Mesenchymal stem cell (in vitro differentiated cells and primary cell): Measurements from ENCODE around the gene NIT1.
A peak's percentile ranks its signal among the peaks of the same experiment; 100 is the strongest.

Source experiments
- DNase-seq: peaks from one replicate; pipeline ENCODE4 v3.0.0-alpha.2; 2013
- H2AFZ ChIP-seq: one replicate; pipeline ENCODE4 v1.6.1; 2013; ENCODE audit warnings: low read depth, mild to moderate bottlenecking, control low read depth, inconsistent platforms, low read length, moderate library complexity
- H2AK5ac ChIP-seq: 2 replicates; pipeline ENCODE4 v1.6.1; 2013; ENCODE audit warnings: low read length, moderate library complexity, mild to moderate bottlenecking, inconsistent platforms; ENCODE audit not compliant: severe bottlenecking
- H2BK120ac ChIP-seq: one replicate; pipeline ENCODE4 v1.6.1; 2013; ENCODE audit warnings: low read depth, mild to moderate bottlenecking, inconsistent platforms, low read length, moderate library complexity
- H2BK12ac ChIP-seq, 2 experiments: one replicate each; pipeline ENCODE4 v1.6.1; 2013; ENCODE audit warnings: inconsistent platforms in 2 of 2, low read length in 2 of 2, mild to moderate bottlenecking in 2 of 2, moderate library complexity in 2 of 2, control low read depth in 1 of 2
- H2BK15ac ChIP-seq: one replicate; pipeline ENCODE4 v1.6.1; 2013; ENCODE audit warnings: mild to moderate bottlenecking, low read depth, inconsistent platforms; ENCODE audit not compliant: poor library complexity, severe bottlenecking
- H2BK5ac ChIP-seq: 2 replicates; pipeline ENCODE4 v1.6.1; 2013; ENCODE audit warnings: low read depth, mild to moderate bottlenecking, low read length, control low read depth, inconsistent platforms; ENCODE audit not compliant: poor library complexity, severe bottlenecking
- H3K14ac ChIP-seq, 2 experiments: one replicate each; pipeline ENCODE4 v1.6.1; 2013; ENCODE audit warnings: inconsistent platforms in 2 of 2, low read length in 2 of 2, control low read depth in 1 of 2, mild to moderate bottlenecking in 1 of 2, moderate library complexity in 1 of 2
- H3K18ac ChIP-seq, 2 experiments: one replicate each; pipeline ENCODE4 v1.6.1; 2013; ENCODE audit warnings: inconsistent platforms in 2 of 2, low read length in 2 of 2, control low read depth in 1 of 2, low read depth in 1 of 2, mild to moderate bottlenecking in 1 of 2
- H3K23ac ChIP-seq, 2 experiments: one replicate each; pipeline ENCODE4 v1.6.1; 2013; ENCODE audit warnings: inconsistent platforms in 2 of 2, low read length in 2 of 2, mild to moderate bottlenecking in 2 of 2, moderate library complexity in 2 of 2, control low read depth in 1 of 2
- H3K27ac ChIP-seq: 2 replicates; pipeline ENCODE4 v1.5.1; 2013; ENCODE audit warnings: mild to moderate bottlenecking, moderate library complexity, low read length, control low read depth, inconsistent platforms; ENCODE audit not compliant: poor library complexity, severe bottlenecking
- H3K27me3 ChIP-seq, 2 experiments: 2 replicates each; pipeline versions ENCODE4 v1.6.1 to v1.7.0; 2013; ENCODE audit warnings: low read length in 2 of 2, mild to moderate bottlenecking in 2 of 2, moderate library complexity in 2 of 2, control low read depth in 1 of 2, inconsistent platforms in 1 of 2; ENCODE audit not compliant: control insufficient read depth in 1 of 2, insufficient read depth in 1 of 2
- H3K36me3 ChIP-seq, 2 experiments: 2 replicates each; pipeline versions ENCODE4 v1.6.1 to v1.7.0; 2013; ENCODE audit warnings: low read length in 2 of 2, control low read depth in 1 of 2, inconsistent platforms in 1 of 2, low read depth in 1 of 2, mild to moderate bottlenecking in 1 of 2; ENCODE audit not compliant: insufficient read depth in 2 of 2, control insufficient read depth in 1 of 2
- H3K4ac ChIP-seq, 2 experiments: one replicate each; pipeline ENCODE4 v1.6.1; 2013; ENCODE audit warnings: inconsistent platforms in 2 of 2, low read length in 2 of 2, mild to moderate bottlenecking in 2 of 2, moderate library complexity in 2 of 2, control low read depth in 1 of 2, low read depth in 1 of 2
- H3K4me1 ChIP-seq: 2 replicates; pipeline ENCODE4 v1.6.1; 2013; ENCODE audit warnings: low read depth, low read length, control low read depth; ENCODE audit not compliant: control insufficient read depth, insufficient read depth
- H3K4me2 ChIP-seq: 2 replicates; pipeline ENCODE4 v1.6.1; 2013; ENCODE audit warnings: low read length, mild to moderate bottlenecking, inconsistent platforms; ENCODE audit not compliant: poor library complexity, severe bottlenecking
- H3K4me3 ChIP-seq, 2 experiments: 2 replicates each; pipeline versions ENCODE4 v1.5.1 to v1.7.0; 2013; ENCODE audit warnings: low read length in 2 of 2, mild to moderate bottlenecking in 2 of 2, control low read depth in 1 of 2, low read depth in 1 of 2; ENCODE audit not compliant: insufficient read depth in 1 of 2
- H3K79me1 ChIP-seq: replicated peaks from 2 replicates; pipeline ENCODE4 v1.6.1; 2013; ENCODE audit warnings: mild to moderate bottlenecking, control low read depth, low read length, inconsistent platforms; ENCODE audit not compliant: poor library complexity, severe bottlenecking
- H3K9ac ChIP-seq: 2 replicates; pipeline ENCODE4 v1.7.0; 2013; ENCODE audit warnings: mild to moderate bottlenecking, low read length, moderate library complexity
- H3K9me3 ChIP-seq: 2 replicates; pipeline ENCODE4 v1.7.0; 2013; ENCODE audit warnings: mild to moderate bottlenecking, low read length; ENCODE audit not compliant: control insufficient read depth
- H4K8ac ChIP-seq: one replicate; pipeline ENCODE4 v1.6.1; 2013; ENCODE audit warnings: inconsistent platforms, mild to moderate bottlenecking, low read length, moderate library complexity
- H4K91ac ChIP-seq: one replicate; pipeline ENCODE4 v1.6.1; 2013; ENCODE audit warnings: mild to moderate bottlenecking, low read length, inconsistent platforms
- WGBS: methylation state at CpG from one replicate; pipeline ENCODE4 v1.1.7; 2013; ENCODE audit warnings: mixed read lengths; 5-methylcytosine and 5-hydroxymethylcytosine counted together

The NIT1 gene

DNA sequence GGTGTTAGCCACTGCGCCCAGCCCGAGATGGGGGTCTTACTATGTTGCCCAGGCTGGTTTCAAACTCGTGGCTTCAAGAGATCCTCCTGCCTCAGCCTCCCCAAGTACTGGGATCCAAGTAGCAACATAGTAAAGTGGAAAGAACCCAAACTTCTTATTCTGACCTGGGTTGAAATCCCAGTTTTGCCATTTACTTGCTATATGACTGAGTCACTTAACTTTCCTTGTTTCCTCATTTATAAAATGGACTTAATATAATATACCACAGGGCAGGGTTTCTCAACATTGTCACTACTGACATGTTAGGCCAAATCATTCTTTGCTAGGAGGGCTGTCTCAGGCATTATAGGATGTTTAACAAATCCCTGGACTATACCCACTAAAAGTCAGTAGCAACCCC is 6.8 kb upstream of the NIT1 start:
- Histone ChIP-seq H3K36me3 (peaks cover 10 to 40% of the 10 kb centered on the region in 2 experiments), H3K9ac (no peak overlapping the region), H3K4me2 (no peak overlapping the region), H4K91ac (no peak overlapping the region), H3K4me1 (peaks cover 4% of the 10 kb centered on the region), H3K9me3 (no peaks in the 10 kb centered on the region), H3K27me3 (no peaks in the 10 kb centered on the region), H3K18ac (no peak overlapping the region), H3K79me1 (peaks cover 8% of the 10 kb centered on the region), H2AK5ac (no peak overlapping the region), H2BK5ac (no peak overlapping the region), H2AFZ (no peak overlapping the region), H4K8ac (no peak overlapping the region), H2BK120ac (no peak overlapping the region), H3K4me3 (no peak overlapping the region), H3K23ac (no peak overlapping the region), H3K4ac (no peak overlapping the region), H2BK12ac (no peak overlapping the region), H3K27ac (no peak overlapping the region), H3K14ac (no peak overlapping the region), H2BK15ac (no peak overlapping the region)
- DNase-seq: no peak
- WGBS: 100% methylated on average over 3 of the region's 3 CpGs

GRCh38 chr1:161111527-161111926 is 6.4 kb upstream of the NIT1 start:
- 95% methylated on average over 2 of the region's 2 CpGs for WGBS

DNA sequence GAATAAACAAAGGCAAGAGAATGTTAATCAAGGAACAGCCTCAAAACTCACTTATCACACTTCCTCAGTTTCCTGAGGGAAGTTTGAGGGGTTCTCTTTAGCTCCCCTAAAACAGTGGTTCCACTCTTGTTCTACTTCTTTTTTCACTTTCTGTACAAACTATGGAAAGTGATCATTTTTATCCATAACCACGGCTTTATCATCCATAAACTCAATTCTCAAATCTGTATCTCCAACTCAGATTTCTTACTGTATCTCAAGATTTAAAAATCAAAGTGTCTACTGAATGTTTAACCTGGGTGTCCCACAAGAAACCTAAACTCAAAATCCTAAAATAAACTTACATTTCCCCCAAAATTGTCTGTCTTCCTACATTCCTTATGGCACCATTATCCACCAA is 4.0 kb upstream of the NIT1 start:
- no peak overlapping the region for H4K91ac ChIP-seq
- no peaks in the 10 kb centered on the region for H3K9me3 ChIP-seq
- H3K23ac ChIP-seq: no peak overlapping the region
- no peak overlapping the region for H3K14ac ChIP-seq
- no peak overlapping the region for H2AFZ ChIP-seq
- H2AK5ac ChIP-seq: no peak overlapping the region
- peaks cover 13% of the 10 kb centered on the region for H3K4me1 ChIP-seq
- H3K9ac ChIP-seq: peak overlapping the region; percentile 2
- no peak overlapping the region for H2BK5ac ChIP-seq
- H3K18ac ChIP-seq: no peak overlapping the region
- H3K36me3 ChIP-seq: peaks cover 10 to 31% of the 10 kb centered on the region in 2 experiments
- H3K27ac ChIP-seq: no peak overlapping the region
- no peak overlapping the region for H3K4me3 ChIP-seq
- H3K79me1 ChIP-seq: peaks cover 3% of the 10 kb centered on the region
- no peak overlapping the region for H2BK15ac ChIP-seq
- H2BK120ac ChIP-seq: no peak overlapping the region
- H3K4ac ChIP-seq: no peak overlapping the region
- DNase-seq: no peak
- H4K8ac ChIP-seq: no peak overlapping the region
- H3K27me3 ChIP-seq: no peaks in the 10 kb centered on the region
- no peak overlapping the region for H3K4me2 ChIP-seq
- 98% methylated on average over 1 of the region's 1 CpG for WGBS
- H2BK12ac ChIP-seq: no peak overlapping the region

More at GRCh38 chr1:161111527-161111926, 6.4 kb upstream of the NIT1 start:
- no peak for DNase-seq
- H3K9ac ChIP-seq: no peak overlapping the region
- no peak overlapping the region for H3K4me3 ChIP-seq
- peaks cover 10 to 36% of the 10 kb centered on the region in 2 experiments for H3K36me3 ChIP-seq
- no peak overlapping the region for H3K27ac ChIP-seq
- H2AK5ac ChIP-seq: no peak overlapping the region
- H3K4me2 ChIP-seq: no peak overlapping the region
- no peak overlapping the region for H2BK120ac ChIP-seq
- no peak overlapping the region for H3K23ac ChIP-seq
- peaks cover 5% of the 10 kb centered on the region for H3K4me1 ChIP-seq
- no peak overlapping the region for H3K18ac ChIP-seq
- no peak overlapping the region for H4K91ac ChIP-seq
- H3K4ac ChIP-seq: no peak overlapping the region
- H2BK5ac ChIP-seq: no peak overlapping the region
- no peak overlapping the region for H2BK12ac ChIP-seq
- H2BK15ac ChIP-seq: no peak overlapping the region
- H4K8ac ChIP-seq: no peak overlapping the region
- no peak overlapping the region for H2AFZ ChIP-seq
- no peaks in the 10 kb centered on the region for H3K27me3 ChIP-seq
- no peaks in the 10 kb centered on the region for H3K9me3 ChIP-seq
- H3K79me1 ChIP-seq: peaks cover 7% of the 10 kb centered on the region
- H3K14ac ChIP-seq: no peak overlapping the region

DNA sequence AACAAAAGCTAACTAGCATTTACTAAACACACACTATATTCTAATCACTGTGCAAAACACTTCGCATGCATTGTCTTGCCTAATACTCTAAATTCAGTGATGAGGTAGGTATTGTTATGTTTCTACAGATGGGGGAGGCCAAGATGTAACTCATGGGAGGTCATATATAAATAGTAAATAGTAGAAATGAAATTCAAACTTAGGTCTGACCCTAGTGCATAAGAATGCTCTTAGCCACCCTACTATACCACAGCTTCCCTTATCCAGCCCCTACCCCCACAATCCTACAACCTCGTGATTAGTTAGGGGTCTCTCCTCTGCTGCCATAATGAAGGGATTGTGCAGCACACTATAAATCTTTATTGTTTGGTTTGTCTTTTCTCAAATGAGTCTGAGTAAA is 3.3 kb upstream of the NIT1 start:
- 100% methylated on average over 1 of the region's 2 CpGs for WGBS
- no peak overlapping the region for H3K4me2 ChIP-seq
- no peak overlapping the region for H3K14ac ChIP-seq
- H2BK12ac ChIP-seq: no peak overlapping the region
- no peak overlapping the region for H2BK120ac ChIP-seq
- peak; percentile 22 for DNase-seq
- H4K91ac ChIP-seq: no peak overlapping the region
- H3K27ac ChIP-seq: no peak overlapping the region
- H4K8ac ChIP-seq: no peak overlapping the region
- no peak overlapping the region for H3K4ac ChIP-seq
- no peak overlapping the region for H3K18ac ChIP-seq
- peaks cover 18% of the 10 kb centered on the region for H3K4me1 ChIP-seq
- H3K9ac ChIP-seq: peak overlapping the region; percentile 2
- H3K23ac ChIP-seq: no peak overlapping the region
- H2BK5ac ChIP-seq: no peak overlapping the region
- H2BK15ac ChIP-seq: no peak overlapping the region
- no peak overlapping the region for H3K4me3 ChIP-seq
- H3K9me3 ChIP-seq: no peaks in the 10 kb centered on the region
- no peaks in the 10 kb centered on the region for H3K27me3 ChIP-seq
- H3K36me3 ChIP-seq: peaks cover 14 to 29% of the 10 kb centered on the region in 2 experiments
- H3K79me1 ChIP-seq: peaks cover 8% of the 10 kb centered on the region
- no peak overlapping the region for H2AFZ ChIP-seq
- H2AK5ac ChIP-seq: no peak overlapping the region
